Measurements from ENCODE around the gene CNGB1.

- TF ChIP-seq RAD21 (IDR thresholded peaks at IDR 0.05; ENCODE audit: low read depth) (no peak), EP300 (IDR thresholded peaks at IDR 0.05; ENCODE audit: borderline replicate concordance) (no peak), TEAD4 (IDR thresholded peaks at IDR 0.05) (no peak)
Measured at GRCh38 chr16:57859331-57859730, 111.6 kb downstream of the CNGB1 start.
